Measurements from ENCODE around the gene MAD1L1. TPM values are rescaled to one million over a fixed set of nuclear protein-coding genes. Genes with fewer than 3 reads are reported as not detected.
A peak's percentile ranks its signal among the peaks of the same experiment; 100 is the strongest.

Gene MAD1L1
- total and polyA plus RNA-seq, 11 donors: 11.1 to 29.7 (median 20.9) TPM

DNA sequence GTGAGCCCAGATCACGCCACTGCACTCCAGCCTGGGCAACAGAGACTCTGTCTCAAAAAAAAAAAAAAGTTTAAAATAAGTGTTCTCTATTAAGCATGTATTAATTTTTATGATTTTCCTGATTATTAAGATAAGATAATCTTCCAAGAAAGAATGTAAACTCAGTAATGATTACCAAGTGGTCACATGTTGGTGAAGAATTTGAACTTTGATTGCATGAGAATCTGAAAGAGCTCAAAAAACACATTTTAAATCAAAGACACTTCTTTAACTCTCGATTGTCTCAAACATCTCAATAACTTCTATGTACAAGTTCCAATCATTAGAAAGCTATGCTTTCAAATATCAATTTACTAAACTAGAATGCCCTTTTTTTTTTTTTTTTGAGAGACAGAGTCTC lies 47.7 kb upstream of the MAD1L1 start:
- H3K27me3 ChIP-seq: no peaks in the 10 kb centered on the region
- DNase-seq: no peak
- intact Hi-C loops (cut with DNase I): no loop called here
- H3K9me3 ChIP-seq: no peaks in the 10 kb centered on the region
- H3K27ac ChIP-seq: no peak overlapping the region
- H3K36me3 ChIP-seq: peaks cover 0 to 12% (median 1%) of the 10 kb centered on the region in 9 donors
- no peak for ATAC-seq
- TF ChIP-seq POLR2A (IDR thresholded peaks at IDR 0.05) (no peak), CTCF (IDR thresholded peaks at IDR 0.05) (no peak)
- no peak overlapping the region for H3K4me3 ChIP-seq
- H3K4me1 ChIP-seq: peaks cover 0 to 14% (median 3%) of the 10 kb centered on the region in 12 donors
- 83 to 97% (median 92%) methylated on average over 2 of the region's 2 CpGs for WGBS, 4 donors

DNA sequence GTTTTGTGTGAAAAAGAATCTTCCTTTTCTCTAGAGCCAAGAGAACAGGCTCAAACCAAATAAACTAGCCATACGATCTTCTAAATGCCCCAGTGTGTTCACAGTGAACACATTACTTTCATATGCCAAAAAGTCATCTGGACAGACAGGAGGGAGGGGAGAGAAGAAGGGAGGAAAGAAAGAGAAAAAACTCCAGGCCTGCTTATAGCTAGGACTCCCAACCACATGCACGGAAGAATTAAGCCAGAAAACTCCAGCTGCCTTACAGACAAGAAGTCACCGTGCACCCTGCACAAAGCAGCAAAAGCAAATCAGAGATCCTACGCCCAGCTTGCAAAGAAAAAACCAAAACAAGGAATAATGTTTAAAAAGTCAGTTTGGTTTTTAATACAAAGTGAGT lies 47.2 kb upstream of the MAD1L1 start:
- Histone ChIP-seq H3K9me3 (no peaks in the 10 kb centered on the region), H3K4me3 (no peak overlapping the region), H3K27me3 (no peaks in the 10 kb centered on the region), H3K4me1 (peaks cover 0 to 14% (median 3%) of the 10 kb centered on the region in 12 donors), H3K36me3 (peaks cover 0 to 17% (median 4%) of the 10 kb centered on the region in 9 donors), H3K27ac (no peak overlapping the region)
- 74 to 84% (median 79%) methylated on average over 4 of the region's 4 CpGs for WGBS, 4 donors
- no peak for ATAC-seq
- intact Hi-C loops (cut with DNase I): no loop called here
- TF ChIP-seq POLR2A (IDR thresholded peaks at IDR 0.05): no peak
- no peak for TF ChIP-seq CTCF (IDR thresholded peaks at IDR 0.05)
- no peak for DNase-seq

DNA sequence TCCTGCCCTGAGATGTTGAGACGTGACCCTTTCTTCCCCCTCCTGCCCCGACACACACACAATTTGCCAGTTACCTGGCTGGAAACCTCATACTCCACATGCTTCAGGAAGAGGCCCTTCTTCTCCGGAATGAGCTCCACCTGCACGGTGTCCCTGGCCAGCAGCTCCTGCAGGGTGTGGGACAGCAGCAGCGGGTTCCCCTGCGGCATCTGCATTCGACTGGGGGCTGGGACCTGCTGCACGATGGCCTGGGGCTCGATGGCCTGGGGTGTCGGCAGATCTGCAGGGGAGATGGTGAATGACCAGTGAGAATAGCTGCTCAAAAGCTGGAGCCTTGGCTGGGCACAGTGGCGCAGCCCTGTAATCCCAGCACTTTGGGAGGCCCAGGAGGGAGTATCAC lies 45.3 kb upstream of the MAD1L1 start:
- H3K4me1 ChIP-seq: peaks cover 0 to 14% (median 3%) of the 10 kb centered on the region in 12 donors
- H3K36me3 ChIP-seq: peaks cover 0 to 32% (median 11%) of the 10 kb centered on the region in 9 donors
- intact Hi-C loops (cut with DNase I): no loop called here
- no peak overlapping the region for H3K27ac ChIP-seq
- WGBS, 4 donors: 90 to 95% (median 93%) methylated on average over 9 to 11 of the region's 11 CpGs
- H3K27me3 ChIP-seq: no peaks in the 10 kb centered on the region
- TF ChIP-seq POLR2A (IDR thresholded peaks at IDR 0.05) (no peak), CTCF (IDR thresholded peaks at IDR 0.05) (no peak)
- H3K9me3 ChIP-seq: no peaks in the 10 kb centered on the region
- H3K4me3 ChIP-seq: no peak overlapping the region
- no peak for ATAC-seq
- peak in 1 of 5 donors; percentile 37 for DNase-seq

DNA sequence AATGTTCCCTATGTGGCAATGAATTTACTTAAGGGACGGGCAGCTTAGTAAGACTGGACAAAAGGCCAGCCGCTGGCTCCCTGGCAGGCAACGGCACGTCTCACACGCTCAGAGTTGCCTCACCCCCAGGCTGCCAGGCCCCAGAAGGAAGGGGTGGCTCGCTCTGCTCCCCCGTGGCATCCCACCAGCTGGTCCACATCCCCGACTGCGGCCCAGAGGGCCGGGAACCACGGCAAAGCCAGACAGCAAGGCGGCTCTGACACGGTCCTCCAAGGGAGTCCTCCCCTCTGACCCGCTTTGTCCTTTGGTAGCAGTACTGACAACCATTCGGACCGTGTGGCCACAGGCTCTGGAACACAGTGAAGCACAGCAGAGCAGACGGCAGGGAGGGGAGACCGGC lies 43.4 kb upstream of the MAD1L1 start:
- ATAC-seq: peak in 1 of 4 donors; percentile 16
- Histone ChIP-seq H3K27ac (no peak overlapping the region), H3K4me3 (no peak overlapping the region), H3K4me1 (peaks cover 0 to under 1% (median 0%) of the 10 kb centered on the region in 12 donors), H3K27me3 (no peaks in the 10 kb centered on the region), H3K36me3 (peaks cover 0 to 45% (median 16%) of the 10 kb centered on the region in 9 donors), H3K9me3 (no peaks in the 10 kb centered on the region)
- DNase-seq: peak in 1 of 5 donors; percentile 24
- WGBS, 4 donors: 88 to 94% (median 90%) methylated on average over 18 of the region's 18 CpGs
- intact Hi-C loops (cut with DNase I): no loop called here
- TF ChIP-seq POLR2A (IDR thresholded peaks at IDR 0.05) (no peak), CTCF (IDR thresholded peaks at IDR 0.05) (no peak)
